Measurements from ENCODE around the gene IRAK2. TPM values are rescaled to one million over a fixed set of nuclear protein-coding genes. Genes with fewer than 3 reads are reported as not detected.

The IRAK2 gene
- total RNA-seq, 1 experiment from 2014 or later, result 25.1 TPM

GRCh38 chr3:10234526-10235230, 70.0 kb downstream of the IRAK2 start:
- BruUV-seq (replicated peaks), result no TSS peak
- Histone ChIP-seq H3K4me3 (ENCODE audit: low read depth in 2 of 2, low read length in 2 of 2) (no peak overlapping the region), H3K27me3 (ENCODE audit: control insufficient read depth, insufficient read depth, low read length) (no peaks in the 10 kb centered on the region), H3K27ac (ENCODE audit: low read length) (no peak overlapping the region), H3K36me3 (ENCODE audit: control insufficient read depth, insufficient read depth, low read length) (peaks cover 9% of the 10 kb centered on the region), H3K9me3 (ENCODE audit: control insufficient read depth, insufficient read depth, low read depth, low read length) (no peaks in the 10 kb centered on the region), H3K4me1 (ENCODE audit: control insufficient read depth, insufficient read depth, low read length) (no peaks in the 10 kb centered on the region)
- POLR2A ChIA-PET, result no interaction called here
- DNase-seq (ENCODE audit: low read depth, low spot score) (no peak), ATAC-seq (peak; percentile 52; the same call in 1 of the 2 replicates)
- in situ Hi-C loops (cut with HindIII; ENCODE audit: low pct_unique_long_range_greater_than_20kb, low sequenced_read_pairs), result no loop called here
- TF ChIP-seq POLR2AphosphoS5 (IDR thresholded peaks at IDR 0.05; ENCODE audit: low read depth, low read length), result no peak
- no peak for TF ChIP-seq TCF7L2 (IDR thresholded peaks at IDR 0.05; ENCODE audit: low read depth, low read length)
- no peak for TF ChIP-seq REST (IDR thresholded peaks at IDR 0.05; ENCODE audit: insufficient read depth in 1 of 2, low read depth in 2 of 2, low read length in 1 of 2)
- TF ChIP-seq SIN3A (IDR thresholded peaks at IDR 0.05; ENCODE audit: borderline replicate concordance, insufficient read depth, low read depth, low read length), result no peak
- TF ChIP-seq, protein P1, sequence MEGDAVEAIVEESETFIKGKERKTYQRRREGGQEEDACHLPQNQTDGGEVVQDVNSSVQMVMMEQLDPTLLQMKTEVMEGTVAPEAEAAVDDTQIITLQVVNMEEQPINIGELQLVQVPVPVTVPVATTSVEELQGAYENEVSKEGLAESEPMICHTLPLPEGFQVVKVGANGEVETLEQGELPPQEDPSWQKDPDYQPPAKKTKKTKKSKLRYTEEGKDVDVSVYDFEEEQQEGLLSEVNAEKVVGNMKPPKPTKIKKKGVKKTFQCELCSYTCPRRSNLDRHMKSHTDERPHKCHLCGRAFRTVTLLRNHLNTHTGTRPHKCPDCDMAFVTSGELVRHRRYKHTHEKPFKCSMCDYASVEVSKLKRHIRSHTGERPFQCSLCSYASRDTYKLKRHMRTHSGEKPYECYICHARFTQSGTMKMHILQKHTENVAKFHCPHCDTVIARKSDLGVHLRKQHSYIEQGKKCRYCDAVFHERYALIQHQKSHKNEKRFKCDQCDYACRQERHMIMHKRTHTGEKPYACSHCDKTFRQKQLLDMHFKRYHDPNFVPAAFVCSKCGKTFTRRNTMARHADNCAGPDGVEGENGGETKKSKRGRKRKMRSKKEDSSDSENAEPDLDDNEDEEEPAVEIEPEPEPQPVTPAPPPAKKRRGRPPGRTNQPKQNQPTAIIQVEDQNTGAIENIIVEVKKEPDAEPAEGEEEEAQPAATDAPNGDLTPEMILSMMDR (IDR thresholded peaks at IDR 0.05), result no peak
- intact Hi-C loops (cut with micrococcal nuclease; ENCODE audit: unreplicated experiment), result no loop called here
- CTCF ChIA-PET, result no interaction called here

GRCh38 chr3:10235551-10235950, 70.8 kb downstream of the IRAK2 start:
- intact Hi-C loops (cut with micrococcal nuclease; ENCODE audit: unreplicated experiment), result no loop called here

More at GRCh38 chr3:10235551-10235950, 70.8 kb downstream of the IRAK2 start:
- ATAC-seq (no peak), DNase-seq (ENCODE audit: low read depth, low spot score) (no peak)
- Histone ChIP-seq H3K9me3 (ENCODE audit: control insufficient read depth, insufficient read depth, low read depth, low read length) (no peaks in the 10 kb centered on the region), H3K27me3 (ENCODE audit: control insufficient read depth, insufficient read depth, low read length) (no peaks in the 10 kb centered on the region), H3K27ac (ENCODE audit: low read length) (no peak overlapping the region), H3K36me3 (ENCODE audit: control insufficient read depth, insufficient read depth, low read length) (peaks cover 9% of the 10 kb centered on the region), H3K4me1 (ENCODE audit: control insufficient read depth, insufficient read depth, low read length) (no peaks in the 10 kb centered on the region), H3K4me3 (ENCODE audit: low read depth in 2 of 2, low read length in 2 of 2) (no peak overlapping the region)
- POLR2A ChIA-PET, result no interaction called here
- BruUV-seq (replicated peaks), result no TSS peak
- in situ Hi-C loops (cut with HindIII; ENCODE audit: low pct_unique_long_range_greater_than_20kb, low sequenced_read_pairs), result no loop called here
- CTCF ChIA-PET, result no interaction called here
- TF ChIP-seq SIN3A (IDR thresholded peaks at IDR 0.05; ENCODE audit: borderline replicate concordance, insufficient read depth, low read depth, low read length) (no peak), POLR2AphosphoS5 (IDR thresholded peaks at IDR 0.05; ENCODE audit: low read depth, low read length) (no peak), TCF7L2 (IDR thresholded peaks at IDR 0.05; ENCODE audit: low read depth, low read length) (no peak), REST (IDR thresholded peaks at IDR 0.05; ENCODE audit: insufficient read depth in 1 of 2, low read depth in 2 of 2, low read length in 1 of 2) (no peak)
- TF ChIP-seq, protein P1 (IDR thresholded peaks at IDR 0.05), result no peak

Measured in Panc1 (cell line).